Measurements from ENCODE around the gene ALPK1. TPM values are rescaled to one million over a fixed set of nuclear protein-coding genes. Genes with fewer than 3 reads are reported as not detected.
A peak's percentile ranks its signal among the peaks of the same experiment; 100 is the strongest.

ALPK1 gene
- total and polyA plus RNA-seq, 2 of the 8 experiments (the other 6 are each of a cell fraction or from before 2014, with no cell fraction given) = 0.08 to 0.43 TPM

- Histone ChIP-seq H3K4me1 (replicated peaks in 1 of 4; ENCODE audit: control insufficient read depth in 3 of 4, insufficient read depth in 4 of 4, low read length in 3 of 4) (peaks cover 0 to 3% (median 0%) of the 10 kb centered on the region in 4 experiments; a peak in 3 of 7 replicates), H3K27ac (ENCODE audit: low read depth, low read length) (no peak overlapping the region), H3K4ac (replicated peaks; ENCODE audit: insufficient read length, low read depth, low read length) (no peak overlapping the region), H3K79me1 (ENCODE audit: low read depth, low read length) (no peaks in the 10 kb centered on the region), H3K14ac (ENCODE audit: insufficient read length) (no peak overlapping the region), H4K5ac (ENCODE audit: insufficient read length, low read depth, low read length) (no peak overlapping the region), H3K9me3 (ENCODE audit: insufficient read depth in 2 of 2, low read depth in 1 of 2, low read length in 1 of 2) (peaks cover 0 to 3% of the 10 kb centered on the region in 2 experiments; a peak in 3 of 4 replicates), H3K23me2 (ENCODE audit: low read depth, low read length) (no peaks in the 10 kb centered on the region; the same call in 1 of the 2 replicates), H3K4me2 (ENCODE audit: insufficient read depth in 1 of 2, low read depth in 2 of 2, low read length in 2 of 2) (no peak overlapping the region), H3K4me3 (ENCODE audit: extremely low read depth in 1 of 4, insufficient read depth in 2 of 4, low read depth in 3 of 4, low read length in 4 of 4) (no peak overlapping the region), H2BK12ac (ENCODE audit: low read depth, low read length) (no peak overlapping the region), H2BK15ac (ENCODE audit: low read length) (no peak overlapping the region), H3K23ac (ENCODE audit: insufficient read length) (no peak overlapping the region), H2AFZ (ENCODE audit: low read length) (no peak overlapping the region), H2BK5ac (ENCODE audit: low read depth, low read length) (no peak overlapping the region), H2AK5ac (ENCODE audit: low read depth, low read length) (no peak overlapping the region), H4K91ac (replicated peaks; ENCODE audit: insufficient read length, low read length) (no peak overlapping the region), H3K79me2 (ENCODE audit: control insufficient read depth in 1 of 2, insufficient read depth in 2 of 2, low read length in 2 of 2) (no peaks in the 10 kb centered on the region), H3K9ac (replicated peaks in 1 of 4; ENCODE audit: extremely low read depth in 1 of 4, low read depth in 3 of 4, low read length in 3 of 4) (no peak overlapping the region), H3K18ac (ENCODE audit: extremely low read depth, low read length) (no peak overlapping the region), H2BK120ac (replicated peaks; ENCODE audit: low read depth, low read length) (no peak overlapping the region), H3K56ac (replicated peaks; ENCODE audit: insufficient read length, low read depth, low read length) (no peak overlapping the region), H3K27me3 (replicated peaks in 1 of 4; ENCODE audit: control insufficient read depth in 3 of 4, extremely low read depth in 1 of 4, insufficient read depth in 3 of 4, low read length in 3 of 4) (peaks cover 0 to 5% (median 2%) of the 10 kb centered on the region in 4 experiments; a peak in 5 of 7 replicates), H3K36me3 (ENCODE audit: control insufficient read depth in 2 of 4, insufficient read depth in 4 of 4, low read length in 3 of 4) (no peaks in the 10 kb centered on the region), H4K20me1 (replicated peaks in 1 of 2; ENCODE audit: control insufficient read depth in 1 of 2, insufficient read depth in 2 of 2, low read length in 2 of 2) (no peaks in the 10 kb centered on the region), H2BK20ac (ENCODE audit: low read length) (no peak overlapping the region), H4K8ac (ENCODE audit: extremely low read depth, insufficient read depth, low read length) (no peak overlapping the region)
- POLR2A ChIA-PET (ENCODE audit: partially characterized antibody) = no interaction called here
- DNase-seq (ENCODE audit: low read depth in 1 of 2, low spot score in 2 of 2) (no peak), FAIRE-seq (no peak)
- no peak for TF ChIP-seq SIN3A (conservative IDR thresholded peaks at IDR 0.05 in 1 of 2, IDR thresholded peaks at IDR 0.05 in 1 of 2; ENCODE audit: low read depth in 1 of 2, low read length in 2 of 2)
- 0 out of 2 replicates have a peak, but pooled peaks have one; percentile 38 for TF ChIP-seq TEAD4 (IDR thresholded peaks at IDR 0.05; ENCODE audit: low read depth, low read length)
- CTCF ChIA-PET (ENCODE audit: partially characterized antibody) = interaction anchor here (0.8 to 2.0 kb wide), 3 partner anchors 12 to 244 kb away, joined by 3 to 8 read pairs (median 5); no protein-coding TSS in a partner anchor
- WGBS, 2 experiments (ENCODE audit: extremely low coverage in 1 of 2, insufficient coverage in 1 of 2, insufficient read length in 1 of 2, insufficient replicate concordance in 2 of 2, low coverage in 1 of 2, low lambda C conversion rate in 2 of 2, missing lambda C conversion rate in 1 of 2) = 89% methylated on average over 7 of the region's 7 CpGs; no CpG with 5 or more reads in 1 of the 2 experiments
Measured at GRCh38 chr4:112279882-112280315, 17.3 kb upstream of the ALPK1 start.
